ENCODE results near the gene NEDD4L. TPM values are rescaled to one million over a fixed set of nuclear protein-coding genes. Genes with fewer than 3 reads are reported as not detected.

NEDD4L gene
- total and polyA plus RNA-seq, 4 experiments from 2014 or later, result 2.8 to 4.1 (median 3.8) TPM

GRCh38 chr18:58038063-58038462 lies 6.0 kb upstream of the NEDD4L start:
- H3K36me3 Mint-ChIP-seq, result no peaks in the 10 kb centered on the region
- H3K4me3 Mint-ChIP-seq, result no peak overlapping the region
- H3K9me3 ChIP-seq (ENCODE audit: control insufficient read depth in 1 of 2, low read length in 2 of 2), result no peaks in the 10 kb centered on the region
- ChIA-PET POLR2A (ENCODE audit: partially characterized antibody) (no interaction called here), CTCF (ENCODE audit: partially characterized antibody) (interaction anchor here (0.6 to 1.6 kb wide), 2 partner anchors 84 to 1594 kb away, joined by 3 to 4 read pairs; no protein-coding TSS in a partner anchor)
- H3K27ac Mint-ChIP-seq, result peak overlapping the region in 1 of 7 donors; percentile 52
- no peaks in the 10 kb centered on the region for H3K36me3 ChIP-seq (ENCODE audit: insufficient read depth, low read length)
- no peak overlapping the region for H3K4me3 ChIP-seq (ENCODE audit: low read length in 2 of 2)
- no peaks in the 10 kb centered on the region for H3K27me3 ChIP-seq (ENCODE audit: insufficient read depth, low read length)
- H3K9me3 Mint-ChIP-seq, result no peaks in the 10 kb centered on the region
- H3K4me1 ChIP-seq (ENCODE audit: insufficient read depth, low read length), result peaks cover 4% of the 10 kb centered on the region
- H3K27me3 Mint-ChIP-seq, result peaks cover 10 to 17% of the 10 kb centered on the region in 2 donors
- peaks cover 6 to 17% (median 9%) of the 10 kb centered on the region in 4 donors for H3K4me1 Mint-ChIP-seq
- H3K27ac ChIP-seq (ENCODE audit: low read depth, low read length), result no peak overlapping the region
- intact Hi-C loops (cut with micrococcal nuclease), result no loop called here
- no peak for DNase-seq

- Histone ChIP-seq H3K27me3 (ENCODE audit: insufficient read depth, low read length) (no peaks in the 10 kb centered on the region), H3K4me1 (ENCODE audit: insufficient read depth, low read length) (peaks cover 19% of the 10 kb centered on the region), H3K4me3 (ENCODE audit: low read length in 2 of 2) (no peak overlapping the region), H3K9me3 (ENCODE audit: control insufficient read depth in 1 of 2, low read length in 2 of 2) (no peaks in the 10 kb centered on the region), H3K36me3 (ENCODE audit: insufficient read depth, low read length) (no peaks in the 10 kb centered on the region), H3K27ac (ENCODE audit: low read depth, low read length) (no peak overlapping the region)
- DNase-seq, result no peak
- H3K27ac Mint-ChIP-seq, result peak overlapping the region in 1 of 7 donors; percentile 78
- ChIA-PET POLR2A (ENCODE audit: partially characterized antibody) (no interaction called here), CTCF (ENCODE audit: partially characterized antibody) (interaction anchor here (0.7 to 1.2 kb wide), 2 partner anchors 11 to 15 kb away, joined by 3 read pairs; no protein-coding TSS in a partner anchor)
- peaks cover 11 to 22% of the 10 kb centered on the region in 2 donors for H3K27me3 Mint-ChIP-seq
- peaks cover 18 to 35% (median 26%) of the 10 kb centered on the region in 4 donors for H3K4me1 Mint-ChIP-seq
- peaks cover 0 to 11% of the 10 kb centered on the region in 2 donors for H3K36me3 Mint-ChIP-seq
- intact Hi-C loops (cut with micrococcal nuclease), result loop anchor here (5.0 to 10.0 kb wide), 3 partner anchors 96 to 451 kb away; partner anchors contain the start of gene NARS1
- H3K9me3 Mint-ChIP-seq, result no peaks in the 10 kb centered on the region
- H3K4me3 Mint-ChIP-seq, result peak overlapping the region in 4 of 8 donors; percentile 34 to 82 (median 54)
Measured at GRCh38 chr18:58041633-58042032, 2.4 kb upstream of the NEDD4L start.

- DNase-seq, result peak in 3 of 5 donors; percentile 8 to 16 (median 11)
- CTCF ChIA-PET (ENCODE audit: partially characterized antibody), result interaction anchor here (0.9 to 2.3 kb wide), 14 partner anchors 10 to 457 kb away, joined by 3 to 12 read pairs (median 4); no protein-coding TSS in a partner anchor
- Mint-ChIP-seq H3K27me3 (peaks cover 9 to 16% of the 10 kb centered on the region in 2 donors), H3K27ac (peak overlapping the region; percentile 14 to 85 (median 82)), H3K4me3 (peak overlapping the region; percentile 88 to 93 (median 90)), H3K9me3 (no peaks in the 10 kb centered on the region), H3K36me3 (peaks cover 0 to 11% of the 10 kb centered on the region in 2 donors), H3K4me1 (peaks cover 18 to 35% (median 26%) of the 10 kb centered on the region in 4 donors)
- Histone ChIP-seq H3K27ac (ENCODE audit: low read depth, low read length) (no peak overlapping the region), H3K4me3 (ENCODE audit: low read length in 2 of 2) (peak overlapping the region; percentile 34 to 51), H3K9me3 (ENCODE audit: control insufficient read depth in 1 of 2, low read length in 2 of 2) (no peaks in the 10 kb centered on the region), H3K4me1 (ENCODE audit: insufficient read depth, low read length) (peaks cover 19% of the 10 kb centered on the region), H3K36me3 (ENCODE audit: insufficient read depth, low read length) (no peaks in the 10 kb centered on the region), H3K27me3 (ENCODE audit: insufficient read depth, low read length) (no peaks in the 10 kb centered on the region)
- intact Hi-C loops (cut with micrococcal nuclease), result loop anchor here (1.0 to 10.0 kb wide), 6 partner anchors 9 to 449 kb away; partner anchors contain the start of gene NARS1
- POLR2A ChIA-PET (ENCODE audit: partially characterized antibody), result no interaction called here
Measured at GRCh38 chr18:58042826-58043490, 1.1 kb upstream of the NEDD4L start.

GRCh38 chr18:58044370-58045241 lies 580 bp downstream of the NEDD4L start:
- no peaks in the 10 kb centered on the region for H3K9me3 ChIP-seq (ENCODE audit: control insufficient read depth in 1 of 2, low read length in 2 of 2)
- Mint-ChIP-seq H3K27ac (peak overlapping the region in 3 of 7 donors; percentile 36 to 81 (median 60)), H3K36me3 (peaks cover 0 to 11% of the 10 kb centered on the region in 2 donors), H3K9me3 (no peaks in the 10 kb centered on the region), H3K27me3 (peaks cover 9 to 16% of the 10 kb centered on the region in 2 donors), H3K4me1 (peaks cover 18 to 31% (median 26%) of the 10 kb centered on the region in 4 donors), H3K4me3 (peak overlapping the region; percentile 89 to 96 (median 92))
- no peaks in the 10 kb centered on the region for H3K36me3 ChIP-seq (ENCODE audit: insufficient read depth, low read length)
- peak; percentile 26 to 62 (median 28) for DNase-seq
- intact Hi-C loops (cut with micrococcal nuclease), result loop anchor here (1.0 to 10.0 kb wide), 4 partner anchors 93 to 448 kb away; partner anchors contain the start of gene NARS1
- no peaks in the 10 kb centered on the region for H3K27me3 ChIP-seq (ENCODE audit: insufficient read depth, low read length)
- H3K27ac ChIP-seq (ENCODE audit: low read depth, low read length), result no peak overlapping the region
- ChIA-PET CTCF (ENCODE audit: partially characterized antibody) (interaction anchor here (0.6 to 1.2 kb wide), 3 partner anchors 11 to 424 kb away, joined by 3 read pairs; no protein-coding TSS in a partner anchor), POLR2A (ENCODE audit: partially characterized antibody) (no interaction called here)
- H3K4me1 ChIP-seq (ENCODE audit: insufficient read depth, low read length), result peaks cover 19% of the 10 kb centered on the region
- peak overlapping the region; percentile 52 to 54 for H3K4me3 ChIP-seq (ENCODE audit: low read length in 2 of 2)

- no peak overlapping the region for H3K27ac ChIP-seq (ENCODE audit: low read depth, low read length)
- Mint-ChIP-seq H3K9me3 (no peaks in the 10 kb centered on the region), H3K27me3 (peaks cover 6 to 16% of the 10 kb centered on the region in 2 donors)
Measured at GRCh38 chr18:58045242-58046092, 1.4 kb downstream of the NEDD4L start.

GRCh38 chr18:58046093-58046793 lies 2.2 kb downstream of the NEDD4L start:
- intact Hi-C loops (cut with micrococcal nuclease), result loop anchor here (10.0 kb wide), 1 partner anchor 421 kb away; the partner anchor contains the start of gene NARS1
- peaks cover 18 to 31% (median 26%) of the 10 kb centered on the region in 4 donors for H3K4me1 Mint-ChIP-seq
- no peak overlapping the region for H3K27ac ChIP-seq (ENCODE audit: low read depth, low read length)
- H3K4me3 Mint-ChIP-seq, result peak overlapping the region; percentile 89 to 96 (median 92)
- H3K36me3 ChIP-seq (ENCODE audit: insufficient read depth, low read length), result no peaks in the 10 kb centered on the region
- no peaks in the 10 kb centered on the region for H3K27me3 ChIP-seq (ENCODE audit: insufficient read depth, low read length)
- peaks cover 6 to 16% of the 10 kb centered on the region in 2 donors for H3K27me3 Mint-ChIP-seq
- H3K36me3 Mint-ChIP-seq, result peaks cover 0 to 11% of the 10 kb centered on the region in 2 donors
- no peaks in the 10 kb centered on the region for H3K9me3 Mint-ChIP-seq
- H3K27ac Mint-ChIP-seq, result peak overlapping the region in 2 of 7 donors; percentile 14 to 81
- no peak for DNase-seq
- no peak overlapping the region for H3K4me3 ChIP-seq (ENCODE audit: low read length in 2 of 2)
- H3K9me3 ChIP-seq (ENCODE audit: control insufficient read depth in 1 of 2, low read length in 2 of 2), result no peaks in the 10 kb centered on the region
- ChIA-PET CTCF (ENCODE audit: partially characterized antibody) (interaction anchor here (1.2 to 2.1 kb wide), 2 partner anchors 10 to 72 kb away, joined by 3 to 4 read pairs; no protein-coding TSS in a partner anchor), POLR2A (ENCODE audit: partially characterized antibody) (no interaction called here)
- H3K4me1 ChIP-seq (ENCODE audit: insufficient read depth, low read length), result peaks cover 19% of the 10 kb centered on the region

More at GRCh38 chr18:58045242-58046092, 1.4 kb downstream of the NEDD4L start:
- Mint-ChIP-seq H3K4me1 (peaks cover 18 to 31% (median 26%) of the 10 kb centered on the region in 4 donors), H3K4me3 (peak overlapping the region; percentile 89 to 96 (median 92)), H3K27ac (peak overlapping the region in 5 of 7 donors; percentile 14 to 81 (median 60)), H3K36me3 (peaks cover 0 to 11% of the 10 kb centered on the region in 2 donors)
- CTCF ChIA-PET (ENCODE audit: partially characterized antibody), result interaction anchor here (0.6 to 2.1 kb wide), 4 partner anchors 10 to 425 kb away, joined by 3 to 4 read pairs (median 3); no protein-coding TSS in a partner anchor
- H3K4me3 ChIP-seq (ENCODE audit: low read length in 2 of 2), result peak overlapping the region; percentile 52 to 54
- POLR2A ChIA-PET (ENCODE audit: partially characterized antibody), result no interaction called here
- no peaks in the 10 kb centered on the region for H3K27me3 ChIP-seq (ENCODE audit: insufficient read depth, low read length)
- DNase-seq, result peak in 4 of 5 donors; percentile 16 to 52 (median 24)
- H3K36me3 ChIP-seq (ENCODE audit: insufficient read depth, low read length), result no peaks in the 10 kb centered on the region
- intact Hi-C loops (cut with micrococcal nuclease), result loop anchor here (1.0 to 10.0 kb wide), 2 partner anchors 135 to 421 kb away; partner anchors contain the start of gene NARS1
- H3K4me1 ChIP-seq (ENCODE audit: insufficient read depth, low read length), result peaks cover 19% of the 10 kb centered on the region
- H3K9me3 ChIP-seq (ENCODE audit: control insufficient read depth in 1 of 2, low read length in 2 of 2), result no peaks in the 10 kb centered on the region
